WTC11 (cell line): ENCODE results near the gene PFKP. TPM values are rescaled to one million over a fixed set of nuclear protein-coding genes. Genes with fewer than 3 reads are reported as not detected.

Source experiments
- ATAC-seq: fragments of 200-7000 bp; cut with Tn5 transposase; 2 replicates; pipeline ENCODE4 v1.10.0; 2021; ENCODE audit warnings: mild to moderate bottlenecking, moderate library complexity
- CTCF ChIA-PET: fragments of 300-600 bp; sonication (Branson Sonifier 250); formaldehyde crosslinking; loops from one replicate; lab custom pipeline; 2021; ENCODE audit warnings: antibody characterized with exemption; lab: Charles Lee
- POLR2A ChIA-PET: fragments of 350-600 bp; sonication (Branson Sonifier 250); formaldehyde crosslinking; loops from one replicate; lab custom pipeline; 2021; ENCODE audit warnings: antibody characterized with exemption; lab: Charles Lee
- DNase-seq: peaks from one replicate; pipeline ENCODE4 v3.0.0; 2021; ENCODE audit warnings: low spot score
- H3K27ac Mint-ChIP-seq: 2 replicates; pipeline ENCODE4 v1.8.0; 2021; ENCODE audit warnings: mixed read lengths
- H3K27me3 Mint-ChIP-seq: 2 replicates; pipeline ENCODE4 v1.8.0; 2021; ENCODE audit warnings: low read depth, mild to moderate bottlenecking, moderate library complexity, mixed read lengths
- H3K36me3 Mint-ChIP-seq: 2 replicates; pipeline ENCODE4 v1.8.0; 2021; ENCODE audit warnings: mixed read lengths
- H3K4me1 Mint-ChIP-seq: 2 replicates; pipeline ENCODE4 v1.8.0; 2022; ENCODE audit warnings: mixed read lengths
- H3K4me3 Mint-ChIP-seq: 2 replicates; pipeline ENCODE4 v1.8.0; 2021; ENCODE audit warnings: mild to moderate bottlenecking, moderate library complexity, mixed read lengths
- H3K9me3 Mint-ChIP-seq: 2 replicates; pipeline ENCODE4 v1.8.0; 2021; ENCODE audit warnings: mixed read lengths
- CBFB ChIP-seq: sonication (generic); formaldehyde crosslinking; IDR thresholded peaks from 2 replicates; pipeline ENCODE4 v1.8.1; 2022; ENCODE audit warnings: mild to moderate bottlenecking, low read depth, missing genetic modification reagents
- ESRRA ChIP-seq: sonication (generic); formaldehyde crosslinking; IDR thresholded peaks from 2 replicates; pipeline ENCODE4 v1.8.1; 2022; ENCODE audit warnings: mild to moderate bottlenecking, missing genetic modification reagents, borderline replicate concordance
- FOXK1 ChIP-seq: sonication (generic); formaldehyde crosslinking; IDR thresholded peaks from 2 replicates; pipeline ENCODE4 v1.8.0; 2022; ENCODE audit warnings: mild to moderate bottlenecking, moderate library complexity, missing genetic modification reagents
- FOXP1 ChIP-seq: sonication (generic); formaldehyde crosslinking; IDR thresholded peaks from 2 replicates; pipeline ENCODE4 v1.8.0; 2022; ENCODE audit warnings: missing genetic modification reagents, mild to moderate bottlenecking, moderate library complexity, borderline replicate concordance
- JUN ChIP-seq: sonication (generic); formaldehyde crosslinking; IDR thresholded peaks from 2 replicates; pipeline ENCODE4 v1.8.0; 2023; ENCODE audit warnings: mild to moderate bottlenecking, missing genetic modification reagents
- MXD4 ChIP-seq: fragments of 250-450 bp; sonication (Bioruptor Pico); IDR thresholded peaks from 2 replicates; pipeline ENCODE4 v1.8.0; 2021; ENCODE audit warnings: mild to moderate bottlenecking, moderate library complexity, borderline replicate concordance
- PRRX2 ChIP-seq: fragments of 250-450 bp; sonication (Bioruptor Pico); IDR thresholded peaks from 2 replicates; pipeline ENCODE4 v1.8.0; 2021; ENCODE audit warnings: mild to moderate bottlenecking
- SMAD4 ChIP-seq: sonication (generic); formaldehyde crosslinking; IDR thresholded peaks from 2 replicates; pipeline ENCODE4 v1.8.0; 2022; ENCODE audit warnings: mild to moderate bottlenecking, missing genetic modification reagents
- SP1 ChIP-seq: sonication (generic); formaldehyde crosslinking; conservative IDR thresholded peaks from 2 replicates; pipeline ENCODE4 v1.8.1; 2022; ENCODE audit warnings: missing genetic modification reagents
- TEAD4 ChIP-seq: sonication (generic); formaldehyde crosslinking; IDR thresholded peaks from 2 replicates; pipeline ENCODE4 v1.8.0; 2022; ENCODE audit warnings: mild to moderate bottlenecking, missing genetic modification reagents
- TP53 ChIP-seq: sonication (generic); formaldehyde crosslinking; IDR thresholded peaks from 2 replicates; pipeline ENCODE4 v1.8.1; 2023; ENCODE audit warnings: mild to moderate bottlenecking, missing genetic modification reagents
- ZNF121 ChIP-seq: sonication (generic); formaldehyde crosslinking; IDR thresholded peaks from 2 replicates; pipeline ENCODE4 v1.8.0; 2023; ENCODE audit warnings: missing genetic modification reagents
- ZNF423 ChIP-seq: fragments of 250-450 bp; sonication (Bioruptor Pico); IDR thresholded peaks from 2 replicates; pipeline ENCODE4 v2.1.2; 2022; ENCODE audit warnings: mild to moderate bottlenecking, moderate library complexity
- total RNA-seq: library from RNA; stranded (reverse); gene quantifications from 3 replicates; pipeline ENCODE4 v1.2.3, GENCODE V29; 2021
- TF ChIP-seq, protein P1 (sequence below): sonication (generic); formaldehyde crosslinking; IDR thresholded peaks from 2 replicates; pipeline ENCODE4 v1.8.1; 2023; ENCODE audit warnings: mild to moderate bottlenecking, missing genetic modification reagents, moderate library complexity
- TF ChIP-seq, protein P2 (sequence below): sonication (generic); formaldehyde crosslinking; IDR thresholded peaks from 2 replicates; pipeline ENCODE4 v1.8.1; 2023; ENCODE audit warnings: mild to moderate bottlenecking, missing genetic modification reagents
- TF ChIP-seq, protein P3 (sequence below): fragments of 200-600 bp; IDR thresholded peaks from 2 replicates; pipeline ENCODE4 v1.8.0; 2022; ENCODE audit warnings: antibody characterized with exemption
- TF ChIP-seq, protein P4 (sequence below): sonication (generic); formaldehyde crosslinking; IDR thresholded peaks from 2 replicates; pipeline ENCODE4 v1.8.1; 2022; ENCODE audit warnings: low read depth, missing genetic modification reagents, borderline replicate concordance
- TF ChIP-seq, protein P5 (sequence below): sonication (generic); formaldehyde crosslinking; IDR thresholded peaks from 2 replicates; pipeline ENCODE4 v1.8.0; 2023; ENCODE audit warnings: mild to moderate bottlenecking, missing genetic modification reagents
- TF ChIP-seq, protein P6 (sequence below): sonication (generic); formaldehyde crosslinking; IDR thresholded peaks from 2 replicates; pipeline ENCODE4 v1.8.1; 2023; ENCODE audit warnings: mild to moderate bottlenecking, missing genetic modification reagents, moderate library complexity
- TF ChIP-seq, protein P7 (sequence below): sonication (generic); formaldehyde crosslinking; IDR thresholded peaks from 2 replicates; pipeline ENCODE4 v1.8.1; 2023; ENCODE audit warnings: mild to moderate bottlenecking, moderate library complexity, missing genetic modification reagents

Gene PFKP
- total RNA-seq, 1 experiment from 2014 or later: 127 TPM

DNA sequence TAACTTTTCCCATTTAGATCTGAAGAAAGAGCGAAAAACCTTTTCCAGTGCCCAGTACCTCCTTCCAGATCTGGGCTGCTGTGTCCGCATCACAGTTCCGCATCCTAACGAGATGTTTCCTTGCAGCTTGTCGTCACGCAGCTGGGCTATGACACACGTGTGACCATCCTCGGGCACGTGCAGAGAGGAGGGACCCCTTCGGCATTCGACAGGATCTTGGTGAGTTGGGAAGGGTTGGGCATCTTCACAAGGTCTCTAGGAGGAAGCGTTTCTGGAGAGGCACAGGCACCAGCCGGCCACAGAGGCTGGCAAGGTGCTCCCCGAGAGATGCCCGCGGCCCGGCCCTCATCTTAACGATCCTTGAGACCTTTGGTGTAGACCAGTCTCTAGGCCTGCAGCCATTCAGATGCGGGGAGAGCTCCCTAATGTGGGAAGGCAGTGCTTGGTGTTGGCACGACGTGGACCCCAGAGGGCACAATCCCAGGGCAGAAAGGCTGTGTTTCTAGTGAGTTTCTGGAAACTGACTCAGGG, 41.3 kb downstream of the PFKP start:
- Mint-ChIP-seq H3K4me1 (no peaks in the 10 kb centered on the region), H3K27ac (no peak overlapping the region), H3K27me3 (no peaks in the 10 kb centered on the region), H3K9me3 (peaks cover 4% of the 10 kb centered on the region; the same call in 1 of the 2 replicates), H3K4me3 (no peak overlapping the region), H3K36me3 (peaks cover 84% of the 10 kb centered on the region)
- no peak for TF ChIP-seq SMAD4 (CRISPR knock-in tag)
- no peak for TF ChIP-seq PRRX2 (CRISPR knock-in tag)
- no peak for TF ChIP-seq ZNF423 (CRISPR knock-in tag)
- no peak for TF ChIP-seq FOXK1
- no peak for TF ChIP-seq JUN (CRISPR knock-in tag)
- no peak for TF ChIP-seq SP1 (CRISPR knock-in tag)
- no peak for TF ChIP-seq CBFB (CRISPR knock-in tag)
- TF ChIP-seq MXD4 (CRISPR knock-in tag): no peak
- POLR2A ChIA-PET: no interaction called here
- ATAC-seq: no peak
- no peak for DNase-seq
- CTCF ChIA-PET: no interaction called here

DNA sequence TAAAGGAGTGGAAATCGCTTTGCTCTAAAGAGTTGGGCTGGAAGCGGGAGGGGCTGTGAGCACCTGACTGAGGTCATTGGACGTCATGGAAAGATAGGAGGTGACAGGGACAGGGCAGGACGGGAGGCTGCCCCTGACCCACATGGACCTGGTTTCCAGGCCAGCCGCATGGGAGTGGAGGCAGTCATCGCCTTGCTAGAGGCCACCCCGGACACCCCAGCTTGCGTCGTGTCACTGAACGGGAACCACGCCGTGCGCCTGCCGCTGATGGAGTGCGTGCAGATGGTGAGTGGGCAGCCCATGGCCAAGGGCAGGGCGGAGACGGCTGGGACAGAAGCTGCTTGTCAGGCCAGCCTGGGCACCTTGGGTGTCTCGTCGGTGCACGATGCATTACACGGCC, 41.8 kb downstream of the PFKP start:
- peaks cover 83% of the 10 kb centered on the region for H3K36me3 Mint-ChIP-seq

DNA sequence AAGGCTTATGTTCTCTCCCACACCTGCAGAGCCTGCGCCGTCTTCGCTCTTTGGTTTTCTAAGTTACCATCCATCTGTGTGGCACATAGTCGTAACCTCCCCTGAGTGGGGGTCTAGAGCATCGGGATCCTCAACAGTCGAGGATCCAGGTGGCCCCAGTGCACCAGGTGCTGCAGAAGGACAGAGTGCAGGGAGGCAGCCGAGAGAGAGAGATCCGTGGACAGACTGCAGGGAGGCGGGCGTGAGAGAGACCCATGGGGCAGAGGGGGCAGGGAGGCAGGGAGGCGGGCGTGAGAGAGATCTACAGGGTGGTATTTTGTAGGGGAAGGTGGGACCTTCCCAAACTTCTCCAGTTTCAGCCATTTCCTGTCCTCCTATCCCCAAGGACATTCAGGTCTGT, 42.3 kb downstream of the PFKP start:
- ATAC-seq (no peak), DNase-seq (no peak)
- ChIA-PET CTCF (no interaction called here), POLR2A (no interaction called here)
- Mint-ChIP-seq H3K9me3 (peaks cover 4% of the 10 kb centered on the region; the same call in 1 of the 2 replicates), H3K4me1 (no peaks in the 10 kb centered on the region), H3K4me3 (no peak overlapping the region), H3K27me3 (no peaks in the 10 kb centered on the region), H3K27ac (no peak overlapping the region), H3K36me3 (peaks cover 83% of the 10 kb centered on the region)
- TF ChIP-seq, protein P1, sequence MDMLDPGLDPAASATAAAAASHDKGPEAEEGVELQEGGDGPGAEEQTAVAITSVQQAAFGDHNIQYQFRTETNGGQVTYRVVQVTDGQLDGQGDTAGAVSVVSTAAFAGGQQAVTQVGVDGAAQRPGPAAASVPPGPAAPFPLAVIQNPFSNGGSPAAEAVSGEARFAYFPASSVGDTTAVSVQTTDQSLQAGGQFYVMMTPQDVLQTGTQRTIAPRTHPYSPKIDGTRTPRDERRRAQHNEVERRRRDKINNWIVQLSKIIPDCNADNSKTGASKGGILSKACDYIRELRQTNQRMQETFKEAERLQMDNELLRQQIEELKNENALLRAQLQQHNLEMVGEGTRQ (CRISPR knock-in tag): no peak
- TF ChIP-seq, protein P2, sequence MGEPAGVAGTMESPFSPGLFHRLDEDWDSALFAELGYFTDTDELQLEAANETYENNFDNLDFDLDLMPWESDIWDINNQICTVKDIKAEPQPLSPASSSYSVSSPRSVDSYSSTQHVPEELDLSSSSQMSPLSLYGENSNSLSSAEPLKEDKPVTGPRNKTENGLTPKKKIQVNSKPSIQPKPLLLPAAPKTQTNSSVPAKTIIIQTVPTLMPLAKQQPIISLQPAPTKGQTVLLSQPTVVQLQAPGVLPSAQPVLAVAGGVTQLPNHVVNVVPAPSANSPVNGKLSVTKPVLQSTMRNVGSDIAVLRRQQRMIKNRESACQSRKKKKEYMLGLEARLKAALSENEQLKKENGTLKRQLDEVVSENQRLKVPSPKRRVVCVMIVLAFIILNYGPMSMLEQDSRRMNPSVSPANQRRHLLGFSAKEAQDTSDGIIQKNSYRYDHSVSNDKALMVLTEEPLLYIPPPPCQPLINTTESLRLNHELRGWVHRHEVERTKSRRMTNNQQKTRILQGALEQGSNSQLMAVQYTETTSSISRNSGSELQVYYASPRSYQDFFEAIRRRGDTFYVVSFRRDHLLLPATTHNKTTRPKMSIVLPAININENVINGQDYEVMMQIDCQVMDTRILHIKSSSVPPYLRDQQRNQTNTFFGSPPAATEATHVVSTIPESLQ: no peak
- TF ChIP-seq, protein P3, sequence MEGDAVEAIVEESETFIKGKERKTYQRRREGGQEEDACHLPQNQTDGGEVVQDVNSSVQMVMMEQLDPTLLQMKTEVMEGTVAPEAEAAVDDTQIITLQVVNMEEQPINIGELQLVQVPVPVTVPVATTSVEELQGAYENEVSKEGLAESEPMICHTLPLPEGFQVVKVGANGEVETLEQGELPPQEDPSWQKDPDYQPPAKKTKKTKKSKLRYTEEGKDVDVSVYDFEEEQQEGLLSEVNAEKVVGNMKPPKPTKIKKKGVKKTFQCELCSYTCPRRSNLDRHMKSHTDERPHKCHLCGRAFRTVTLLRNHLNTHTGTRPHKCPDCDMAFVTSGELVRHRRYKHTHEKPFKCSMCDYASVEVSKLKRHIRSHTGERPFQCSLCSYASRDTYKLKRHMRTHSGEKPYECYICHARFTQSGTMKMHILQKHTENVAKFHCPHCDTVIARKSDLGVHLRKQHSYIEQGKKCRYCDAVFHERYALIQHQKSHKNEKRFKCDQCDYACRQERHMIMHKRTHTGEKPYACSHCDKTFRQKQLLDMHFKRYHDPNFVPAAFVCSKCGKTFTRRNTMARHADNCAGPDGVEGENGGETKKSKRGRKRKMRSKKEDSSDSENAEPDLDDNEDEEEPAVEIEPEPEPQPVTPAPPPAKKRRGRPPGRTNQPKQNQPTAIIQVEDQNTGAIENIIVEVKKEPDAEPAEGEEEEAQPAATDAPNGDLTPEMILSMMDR: no peak
- TF ChIP-seq TEAD4 (CRISPR knock-in tag) (no peak), FOXK1 (no peak), ESRRA (no peak), ZNF121 (CRISPR knock-in tag) (no peak), TP53 (no peak), CBFB (CRISPR knock-in tag) (no peak)
- TF ChIP-seq, protein P4, sequence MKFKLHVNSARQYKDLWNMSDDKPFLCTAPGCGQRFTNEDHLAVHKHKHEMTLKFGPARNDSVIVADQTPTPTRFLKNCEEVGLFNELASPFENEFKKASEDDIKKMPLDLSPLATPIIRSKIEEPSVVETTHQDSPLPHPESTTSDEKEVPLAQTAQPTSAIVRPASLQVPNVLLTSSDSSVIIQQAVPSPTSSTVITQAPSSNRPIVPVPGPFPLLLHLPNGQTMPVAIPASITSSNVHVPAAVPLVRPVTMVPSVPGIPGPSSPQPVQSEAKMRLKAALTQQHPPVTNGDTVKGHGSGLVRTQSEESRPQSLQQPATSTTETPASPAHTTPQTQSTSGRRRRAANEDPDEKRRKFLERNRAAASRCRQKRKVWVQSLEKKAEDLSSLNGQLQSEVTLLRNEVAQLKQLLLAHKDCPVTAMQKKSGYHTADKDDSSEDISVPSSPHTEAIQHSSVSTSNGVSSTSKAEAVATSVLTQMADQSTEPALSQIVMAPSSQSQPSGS (CRISPR knock-in tag): no peak

More for the DNA sequence above, 41.8 kb downstream of the PFKP start:
- Mint-ChIP-seq H3K4me3 (no peak overlapping the region), H3K27me3 (no peaks in the 10 kb centered on the region), H3K27ac (no peak overlapping the region), H3K9me3 (peaks cover 4% of the 10 kb centered on the region; the same call in 1 of the 2 replicates), H3K4me1 (no peaks in the 10 kb centered on the region)
- ChIA-PET POLR2A (no interaction called here), CTCF (no interaction called here)
- TF ChIP-seq, protein P5, sequence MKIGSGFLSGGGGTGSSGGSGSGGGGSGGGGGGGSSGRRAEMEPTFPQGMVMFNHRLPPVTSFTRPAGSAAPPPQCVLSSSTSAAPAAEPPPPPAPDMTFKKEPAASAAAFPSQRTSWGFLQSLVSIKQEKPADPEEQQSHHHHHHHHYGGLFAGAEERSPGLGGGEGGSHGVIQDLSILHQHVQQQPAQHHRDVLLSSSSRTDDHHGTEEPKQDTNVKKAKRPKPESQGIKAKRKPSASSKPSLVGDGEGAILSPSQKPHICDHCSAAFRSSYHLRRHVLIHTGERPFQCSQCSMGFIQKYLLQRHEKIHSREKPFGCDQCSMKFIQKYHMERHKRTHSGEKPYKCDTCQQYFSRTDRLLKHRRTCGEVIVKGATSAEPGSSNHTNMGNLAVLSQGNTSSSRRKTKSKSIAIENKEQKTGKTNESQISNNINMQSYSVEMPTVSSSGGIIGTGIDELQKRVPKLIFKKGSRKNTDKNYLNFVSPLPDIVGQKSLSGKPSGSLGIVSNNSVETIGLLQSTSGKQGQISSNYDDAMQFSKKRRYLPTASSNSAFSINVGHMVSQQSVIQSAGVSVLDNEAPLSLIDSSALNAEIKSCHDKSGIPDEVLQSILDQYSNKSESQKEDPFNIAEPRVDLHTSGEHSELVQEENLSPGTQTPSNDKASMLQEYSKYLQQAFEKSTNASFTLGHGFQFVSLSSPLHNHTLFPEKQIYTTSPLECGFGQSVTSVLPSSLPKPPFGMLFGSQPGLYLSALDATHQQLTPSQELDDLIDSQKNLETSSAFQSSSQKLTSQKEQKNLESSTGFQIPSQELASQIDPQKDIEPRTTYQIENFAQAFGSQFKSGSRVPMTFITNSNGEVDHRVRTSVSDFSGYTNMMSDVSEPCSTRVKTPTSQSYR: no peak
- TF ChIP-seq FOXP1: no peak
- TF ChIP-seq, protein P6, sequence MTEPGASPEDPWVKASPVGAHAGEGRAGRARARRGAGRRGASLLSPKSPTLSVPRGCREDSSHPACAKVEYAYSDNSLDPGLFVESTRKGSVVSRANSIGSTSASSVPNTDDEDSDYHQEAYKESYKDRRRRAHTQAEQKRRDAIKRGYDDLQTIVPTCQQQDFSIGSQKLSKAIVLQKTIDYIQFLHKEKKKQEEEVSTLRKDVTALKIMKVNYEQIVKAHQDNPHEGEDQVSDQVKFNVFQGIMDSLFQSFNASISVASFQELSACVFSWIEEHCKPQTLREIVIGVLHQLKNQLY: no peak
- TF ChIP-seq, protein P7, sequence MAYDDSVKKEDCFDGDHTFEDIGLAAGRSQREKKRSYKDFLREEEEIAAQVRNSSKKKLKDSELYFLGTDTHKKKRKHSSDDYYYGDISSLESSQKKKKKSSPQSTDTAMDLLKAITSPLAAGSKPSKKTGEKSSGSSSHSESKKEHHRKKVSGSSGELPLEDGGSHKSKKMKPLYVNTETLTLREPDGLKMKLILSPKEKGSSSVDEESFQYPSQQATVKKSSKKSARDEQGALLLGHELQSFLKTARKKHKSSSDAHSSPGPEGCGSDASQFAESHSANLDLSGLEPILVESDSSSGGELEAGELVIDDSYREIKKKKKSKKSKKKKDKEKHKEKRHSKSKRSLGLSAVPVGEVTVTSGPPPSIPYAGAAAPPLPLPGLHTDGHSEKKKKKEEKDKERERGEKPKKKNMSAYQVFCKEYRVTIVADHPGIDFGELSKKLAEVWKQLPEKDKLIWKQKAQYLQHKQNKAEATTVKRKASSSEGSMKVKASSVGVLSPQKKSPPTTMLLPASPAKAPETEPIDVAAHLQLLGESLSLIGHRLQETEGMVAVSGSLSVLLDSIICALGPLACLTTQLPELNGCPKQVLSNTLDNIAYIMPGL (CRISPR knock-in tag): no peak
- ATAC-seq (no peak), DNase-seq (no peak)
